GM19023 (cell line): ENCODE measurements around the gene SNX32.

Experiments
- ATAC-seq: cut with Tn5 transposase; IDR thresholded peaks from one replicate; pipeline ENCODE4 v1.9.1; 2021; ENCODE audit warnings: mild to moderate bottlenecking, moderate library complexity; ENCODE audit not compliant: unreplicated experiment

SNX32 gene

DNA sequence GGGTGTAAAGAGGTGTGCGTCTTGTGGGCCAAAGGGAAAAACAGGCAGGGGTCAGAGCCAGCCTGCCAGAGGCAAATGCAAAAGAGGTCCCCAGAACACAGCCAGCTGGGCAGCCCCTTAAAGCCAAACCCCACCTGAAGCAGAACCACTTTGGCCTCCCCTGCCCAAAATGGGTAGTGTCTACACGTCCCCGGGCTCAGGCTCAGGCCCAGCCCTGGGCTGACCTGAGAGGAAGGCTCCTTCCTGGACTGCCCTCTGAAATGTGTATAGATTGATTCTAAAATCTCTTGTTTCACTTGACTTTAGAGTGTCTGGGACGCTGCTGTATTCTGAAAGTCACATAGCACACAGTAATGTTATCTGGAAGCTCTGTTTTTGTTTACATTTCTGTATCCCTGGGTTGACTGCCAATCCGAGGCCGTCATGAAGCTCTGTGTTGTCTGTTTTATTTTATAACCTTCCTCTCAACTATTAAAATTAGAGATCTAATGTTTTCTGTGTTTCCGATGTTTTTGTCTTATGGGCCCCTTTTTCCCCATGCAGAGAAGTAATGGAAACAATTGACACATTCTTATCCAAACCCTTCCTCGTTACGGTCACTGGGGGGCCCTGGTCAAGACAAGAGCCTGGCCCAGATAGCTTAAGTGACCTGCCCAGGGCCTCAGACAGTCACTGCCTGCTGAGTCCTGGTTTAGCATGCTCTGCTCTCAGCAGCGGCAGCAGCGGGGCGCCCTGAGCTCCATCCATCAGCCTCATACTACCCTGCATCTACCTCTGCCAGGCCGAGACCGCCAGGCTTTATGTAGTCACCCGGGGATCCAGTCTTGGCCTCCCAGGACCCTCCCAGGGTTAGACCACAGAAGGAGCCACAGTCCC lies 36.8 kb upstream of the SNX32 start:
- no peak for ATAC-seq

- ATAC-seq: no peak
Observed at GRCh38 chr11:65797711-65798110, 36.1 kb upstream of the SNX32 start.

GRCh38 chr11:65798882-65799281 lies 34.9 kb upstream of the SNX32 start:
- ATAC-seq: no peak

DNA sequence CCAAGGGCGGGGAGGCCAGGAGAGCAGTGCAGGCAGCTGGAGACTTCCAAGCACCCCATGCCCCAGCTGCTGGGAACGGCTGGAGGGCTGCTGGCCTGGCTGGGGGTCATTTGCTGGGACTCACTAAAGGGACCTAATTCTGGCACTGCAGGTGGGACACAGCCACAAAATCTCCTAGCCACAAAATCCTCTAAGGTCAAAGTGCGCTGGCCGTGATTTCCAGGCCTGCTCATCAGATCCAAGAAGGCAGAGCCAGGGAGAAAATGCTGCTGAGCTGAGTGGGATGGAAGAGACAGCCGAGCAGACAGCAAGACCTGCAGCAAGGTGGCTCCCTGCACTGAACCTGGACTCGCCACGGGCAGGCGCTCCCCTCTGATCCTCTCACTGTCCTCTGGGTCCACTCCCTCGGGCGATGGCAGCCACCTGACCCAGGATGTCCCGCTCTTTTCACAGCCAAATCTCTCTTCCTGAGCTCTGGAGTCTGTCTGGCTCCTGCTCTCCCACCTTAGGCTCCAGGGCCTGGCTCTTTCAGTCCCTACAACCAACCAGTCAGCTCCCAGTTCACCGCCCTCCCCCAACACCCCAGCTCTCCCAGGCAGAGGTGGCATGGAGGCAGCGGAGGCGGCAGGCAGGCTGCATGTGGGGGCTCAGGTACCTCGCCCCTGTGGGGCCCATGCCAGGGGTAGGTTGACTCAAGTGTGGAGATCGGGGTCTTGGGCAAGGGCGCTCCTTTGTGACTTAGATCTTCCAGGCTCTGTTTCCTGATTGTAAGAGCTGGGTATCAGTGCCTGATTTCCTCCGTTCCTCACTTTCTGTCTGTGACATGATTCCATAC lies 32.4 kb upstream of the SNX32 start:
- no peak for ATAC-seq

GRCh38 chr11:65802841-65803240 lies 30.9 kb upstream of the SNX32 start:
- peak; percentile 82 for ATAC-seq

GRCh38 chr11:65803797-65804492 lies 29.8 kb upstream of the SNX32 start:
- ATAC-seq: no peak

GRCh38 chr11:65806979-65807378 lies 26.8 kb upstream of the SNX32 start:
- ATAC-seq: no peak

DNA sequence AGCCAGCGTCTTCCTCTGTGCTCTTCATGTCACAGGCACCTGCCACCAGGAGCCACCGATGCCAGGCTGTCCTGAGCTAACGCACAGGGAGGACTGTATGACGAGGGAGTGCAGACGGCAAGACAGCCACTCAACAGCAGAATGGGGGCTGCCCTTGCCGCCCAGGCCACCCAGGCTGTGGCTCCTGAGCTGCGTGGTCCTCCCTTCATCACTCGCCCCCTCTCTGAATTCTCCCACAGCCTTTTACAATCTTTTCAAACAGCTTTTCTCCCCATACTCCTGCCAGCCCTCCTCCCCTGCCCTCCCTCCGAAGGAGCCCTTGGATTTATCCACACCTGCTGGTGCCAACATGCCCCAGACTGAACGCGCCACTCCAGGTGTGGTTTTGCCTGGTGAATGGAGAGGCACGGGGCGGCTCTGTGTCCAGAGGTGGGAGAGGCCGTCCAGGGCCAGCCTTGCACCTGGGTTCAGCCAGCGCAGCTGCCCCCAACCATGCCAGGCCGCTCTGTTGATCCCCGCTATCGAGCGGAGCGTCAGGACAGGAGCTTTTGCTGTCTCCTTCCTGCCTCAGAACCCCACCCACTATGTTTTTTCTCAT lies 24.9 kb upstream of the SNX32 start:
- no peak for ATAC-seq

- ATAC-seq: no peak
Observed at GRCh38 chr11:65809496-65809895, 24.3 kb upstream of the SNX32 start.

DNA sequence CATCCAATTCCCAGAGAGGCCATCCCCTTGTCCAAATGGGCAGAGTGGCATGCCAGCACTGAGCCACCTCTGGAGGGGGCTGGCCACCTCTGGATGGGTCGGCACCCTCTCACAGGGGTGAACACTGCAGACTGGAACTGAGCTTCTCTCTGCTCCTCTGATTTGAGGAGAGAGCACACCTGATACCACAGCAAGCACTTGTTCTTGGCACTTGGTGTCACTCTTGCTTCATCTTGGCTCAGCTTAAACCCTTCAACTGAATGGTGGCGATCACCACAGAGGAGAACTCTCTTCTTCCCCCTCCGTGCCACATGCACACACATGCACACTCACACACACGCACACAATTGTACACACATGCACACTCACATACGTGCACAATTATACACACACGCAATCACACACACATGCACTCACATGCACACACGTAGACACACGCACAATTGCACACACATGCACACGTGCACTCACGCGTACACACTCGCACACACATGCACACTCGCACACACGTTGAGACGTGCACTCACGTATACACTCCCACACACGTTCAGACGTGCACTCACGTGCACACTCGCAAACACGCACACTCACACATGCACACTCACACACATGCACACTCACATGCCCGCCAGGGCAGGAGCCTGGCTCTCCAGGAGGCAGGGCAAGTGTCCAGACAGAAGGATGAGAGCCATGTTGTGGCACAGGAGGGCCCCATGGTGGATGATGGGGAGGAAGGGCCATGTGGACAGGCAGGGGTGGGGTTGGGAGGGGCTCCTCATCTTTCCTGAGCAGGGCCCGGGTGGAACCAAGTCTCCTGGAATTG lies 23.5 kb upstream of the SNX32 start:
- no peak for ATAC-seq

DNA sequence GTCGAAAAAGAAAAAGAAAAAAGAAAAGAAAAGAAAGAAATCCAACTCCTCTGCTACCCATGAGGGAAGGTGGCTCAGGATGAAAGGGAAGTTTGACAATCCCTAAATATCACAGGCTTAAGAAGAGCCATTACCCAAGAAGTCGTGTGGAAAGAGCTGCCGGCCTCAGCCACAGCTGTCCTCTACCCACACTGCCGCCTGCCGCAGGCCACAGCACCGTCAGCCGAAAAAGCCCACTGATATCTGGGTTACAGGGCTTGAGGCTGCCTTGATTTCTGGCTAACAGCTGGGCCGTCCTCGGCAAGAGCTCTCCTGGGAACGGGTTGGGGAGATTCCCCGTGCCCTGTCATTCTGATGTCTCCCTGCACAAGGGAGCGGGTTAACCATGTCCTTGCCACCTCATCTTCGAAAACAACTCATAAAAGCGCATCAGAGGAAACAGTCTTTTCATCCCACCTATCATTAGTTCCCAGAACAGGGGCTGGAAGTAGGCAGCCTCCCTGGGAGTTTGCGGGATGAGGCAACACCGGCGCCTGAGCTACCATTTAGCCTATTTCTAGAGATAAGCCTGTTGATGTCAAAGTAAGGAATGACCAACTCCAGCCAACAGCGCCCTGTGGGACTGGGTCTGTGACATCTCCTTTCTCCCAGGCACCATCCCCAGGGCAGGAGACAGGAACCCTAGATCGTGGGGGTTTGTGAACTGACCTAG lies 21.8 kb upstream of the SNX32 start:
- no peak for ATAC-seq

DNA sequence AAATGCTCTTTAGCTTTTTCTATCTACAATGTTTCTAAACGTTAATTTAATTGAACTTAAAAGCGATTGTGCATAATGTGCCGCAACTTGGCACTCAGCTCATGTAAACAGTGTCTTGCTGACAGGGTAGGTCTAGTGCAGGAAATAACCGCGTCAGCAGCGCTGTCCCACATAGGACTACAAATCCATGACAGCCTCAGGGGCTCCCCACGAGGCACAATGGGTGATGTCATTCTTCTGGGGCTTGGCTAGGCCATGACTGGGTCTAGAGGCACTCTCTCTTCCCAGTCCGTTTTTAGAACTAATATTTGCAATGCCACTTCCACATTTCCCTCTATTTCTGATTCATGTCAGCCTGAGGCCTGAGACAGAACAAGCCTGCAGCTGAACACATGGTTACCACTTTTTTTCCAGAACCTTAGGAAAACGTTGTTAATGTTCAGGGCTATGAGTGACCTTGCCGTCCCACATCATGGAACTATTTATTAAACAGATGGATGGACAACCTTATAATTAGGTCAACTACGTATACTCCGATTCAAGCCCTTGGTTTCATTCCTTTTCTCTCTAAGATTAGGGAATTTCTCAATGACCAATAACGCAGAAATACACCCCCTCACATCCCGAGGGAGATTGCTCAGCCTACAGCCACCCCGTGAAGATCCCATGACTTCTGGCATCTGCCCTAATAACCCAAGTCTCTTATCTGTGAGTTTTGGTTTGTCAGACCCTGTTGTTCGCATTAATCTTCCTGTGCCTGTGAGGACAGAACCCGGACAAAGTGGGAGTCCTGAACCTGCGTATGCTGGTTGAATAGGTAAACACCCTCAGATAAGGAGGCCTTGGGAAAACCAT lies 19.4 kb upstream of the SNX32 start:
- ATAC-seq: no peak

- no peak for ATAC-seq
Observed at GRCh38 chr11:65814986-65815565, 18.7 kb upstream of the SNX32 start.

GRCh38 chr11:65816696-65817095 lies 17.1 kb upstream of the SNX32 start:
- ATAC-seq: no peak

GRCh38 chr11:65817312-65817834 lies 16.4 kb upstream of the SNX32 start:
- ATAC-seq: no peak

GRCh38 chr11:65817835-65818680 lies 15.7 kb upstream of the SNX32 start:
- ATAC-seq: no peak

- no peak for ATAC-seq
Observed at GRCh38 chr11:65821107-65821506, 12.7 kb upstream of the SNX32 start.
